GM12872 (cell line): ENCODE data around the gene ARHGAP18.

Experiments used
- CTCF ChIP-seq: IDR thresholded peaks from 3 replicates; pipeline ENCODE4 v1.5.1; 2011; ENCODE audit warnings: low read depth, mild to moderate bottlenecking, low read length, moderate library complexity; ENCODE audit not compliant: insufficient read depth

The ARHGAP18 gene

GRCh38 chr6:129648819-129649491 is 61.0 kb downstream of the ARHGAP18 start:
- no peak for TF ChIP-seq CTCF

GRCh38 chr6:129647044-129647443 is 62.9 kb downstream of the ARHGAP18 start:
- no peak for TF ChIP-seq CTCF

GRCh38 chr6:129646642-129647041 is 63.3 kb downstream of the ARHGAP18 start:
- TF ChIP-seq CTCF, result no peak

- TF ChIP-seq CTCF, result no peak
Measured at GRCh38 chr6:129645830-129646579, 64.0 kb downstream of the ARHGAP18 start.

- no peak for TF ChIP-seq CTCF
Measured at GRCh38 chr6:129645106-129645829, 64.7 kb downstream of the ARHGAP18 start.

- no peak for TF ChIP-seq CTCF
Measured at GRCh38 chr6:129644567-129645015, 65.4 kb downstream of the ARHGAP18 start.

- no peak for TF ChIP-seq CTCF
Measured at GRCh38 chr6:129643968-129644367, 66.0 kb downstream of the ARHGAP18 start.
